HTR-8/SVneo (cell line): Measurements from ENCODE around the gene SKP1.
"Not testable (repeated sequence)": the region's sequence is repeated elsewhere in the genome, so short reads cannot be mapped to it uniquely, and the experiment has no call there.

ENCODE experiments used
- DNase-seq: peaks from one replicate; pipeline ENCODE4 v3.0.0; 2011; ENCODE audit warnings: low spot score, mixed read lengths; ENCODE audit not compliant: insufficient read length
- FAIRE-seq: peaks from 2 replicates; lab custom pipeline; 2011; peaks lifted over from hg19 to GRCh38; lab: Jason Lieb, UNC

The SKP1 gene

GRCh38 chr5:134176511-134177368 lies at the start of gene SKP1:
TSS of gene SKP1 (minus strand) at chr5:134176950. CDS start at chr5:134174022, 2,928 bp downstream.
- FAIRE-seq (peak; percentile 72), DNase-seq (peak; percentile 79)

GRCh38 chr5:134225780-134226440 lies 49.2 kb upstream of the SKP1 start, which contains the start of gene PPP2CA:
TSS of gene PPP2CA (minus strand) at chr5:134226073. CDS start at chr5:134225861, 212 bp downstream.
- FAIRE-seq = peak; percentile 89
- DNase-seq = peak; percentile 97

- FAIRE-seq = no peak
- DNase-seq = peak; percentile 42
These were observed 48.4 kb upstream of the SKP1 start for GRCh38 chr5:134224888-134225779.

GRCh38 chr5:134223406-134224248 lies 46.9 kb upstream of the SKP1 start:
- FAIRE-seq (no peak), DNase-seq (no peak)

- not testable (repeated sequence) for DNase-seq
These were observed 44.9 kb upstream of the SKP1 start for GRCh38 chr5:134221690-134222089.

GRCh38 chr5:134215757-134216156 lies 39.0 kb upstream of the SKP1 start:
- no peak for FAIRE-seq
- no peak for DNase-seq

More at GRCh38 chr5:134221690-134222089, 44.9 kb upstream of the SKP1 start:
- FAIRE-seq = not testable (repeated sequence)

- not testable (repeated sequence) for FAIRE-seq, DNase-seq
These were observed 34.7 kb upstream of the SKP1 start for GRCh38 chr5:134211263-134212031.

GRCh38 chr5:134209477-134210245 lies 32.9 kb upstream of the SKP1 start:
- FAIRE-seq = no peak
- DNase-seq = no peak

- FAIRE-seq (no peak), DNase-seq (no peak)
These were observed 30.9 kb upstream of the SKP1 start for GRCh38 chr5:134207696-134208095.

GRCh38 chr5:134206627-134207160 lies 29.9 kb upstream of the SKP1 start:
- FAIRE-seq = peak; percentile 58

GRCh38 chr5:134204575-134204974 lies 27.8 kb upstream of the SKP1 start:
- no peak for FAIRE-seq

More at GRCh38 chr5:134206627-134207160, 29.9 kb upstream of the SKP1 start:
- no peak for DNase-seq

GRCh38 chr5:134203630-134204029 lies 26.9 kb upstream of the SKP1 start:
- no peak for DNase-seq
- no peak for FAIRE-seq

More at GRCh38 chr5:134204575-134204974, 27.8 kb upstream of the SKP1 start:
- no peak for DNase-seq

- DNase-seq = no peak
- FAIRE-seq = no peak
These were observed 18.9 kb upstream of the SKP1 start for GRCh38 chr5:134195666-134196065.

GRCh38 chr5:134189031-134189430 lies 12.3 kb upstream of the SKP1 start:
- FAIRE-seq = no peak
- no peak for DNase-seq

- no peak for DNase-seq
- no peak for FAIRE-seq
These were observed 11.3 kb upstream of the SKP1 start for GRCh38 chr5:134188092-134188491.

- FAIRE-seq = peak; percentile 83
- peak; percentile 78 for DNase-seq
These were observed 7.7 kb upstream of the SKP1 start for GRCh38 chr5:134184155-134185135.
